Vagina (tissue), 2 donors: ENCODE data around the gene HBG1. TPM values are rescaled to one million over a fixed set of nuclear protein-coding genes. Genes with fewer than 3 reads are reported as not detected.

Experiments used
- DNase-seq, 2 donors: peaks; one replicate each; pipeline ENCODE4 v3.0.0-alpha.2; 2017; ENCODE audit errors: extremely low spot score in 2 of 2
- H3K27ac ChIP-seq: fragments of 200-600 bp; sonication (generic); one replicate; pipeline ENCODE4 v1.5.1; 2019
- H3K27me3 ChIP-seq: fragments of 200-600 bp; sonication (generic); one replicate; pipeline ENCODE4 v1.5.1; 2019
- H3K36me3 ChIP-seq, 2 donors: fragments of 200-600 bp; sonication (generic); one replicate each; pipeline ENCODE4 v1.5.1; 2017 to 2019
- H3K4me1 ChIP-seq: fragments of 200-600 bp; sonication (generic); one replicate; pipeline ENCODE4 v1.5.1; 2019
- H3K4me3 ChIP-seq, 2 donors: fragments of 200-600 bp; sonication (generic); 1 replicate in 1 of 2; 2 replicates in 1 of 2; pipeline ENCODE4 v1.5.1; 2016 to 2019
- H3K9me3 ChIP-seq: fragments of 200-600 bp; sonication (generic); one replicate; pipeline ENCODE4 v1.5.1; 2019
- CTCF ChIP-seq, 3 experiments: fragments of 450-650 bp in 2 of 3; fragments of 200-600 bp in 1 of 3; sonication (generic) in 1 of 3; IDR thresholded peaks; one replicate each; pipeline ENCODE4 v1.5.1; 2017 to 2019; ENCODE audit warnings: antibody characterized with exemption in 3 of 3, mild to moderate bottlenecking in 2 of 3, moderate library complexity in 2 of 3
- POLR2A ChIP-seq, 2 donors: fragments of 450-650 bp; IDR thresholded peaks; one replicate each; pipeline ENCODE4 v1.6.1; 2017; ENCODE audit warnings: antibody characterized with exemption in 2 of 2, mild to moderate bottlenecking in 2 of 2, moderate library complexity in 2 of 2
- POLR2AphosphoS5 ChIP-seq, 2 donors: sonication (generic); formaldehyde crosslinking; IDR thresholded peaks; one replicate each; pipeline ENCODE4 v1.9.0; 2017; ENCODE audit warnings: antibody characterized with exemption in 2 of 2, mild to moderate bottlenecking in 2 of 2, low read depth in 1 of 2; ENCODE audit not compliant: insufficient read depth in 1 of 2
- intact Hi-C: fragments of 100-400 bp; cut with DNase I; formaldehyde crosslinking; loops from one replicate; pipeline ENCODE4 v1.15.1; 2023
- total RNA-seq: library from RNA; depleted of rRNA; stranded (reverse); fragments of >200 nt; gene quantifications from one replicate; pipeline ENCODE4 v1.2.3, GENCODE V29; 2016

The HBG1 gene
- total RNA-seq, 1 donor from 2014 or later, result not detected

DNA sequence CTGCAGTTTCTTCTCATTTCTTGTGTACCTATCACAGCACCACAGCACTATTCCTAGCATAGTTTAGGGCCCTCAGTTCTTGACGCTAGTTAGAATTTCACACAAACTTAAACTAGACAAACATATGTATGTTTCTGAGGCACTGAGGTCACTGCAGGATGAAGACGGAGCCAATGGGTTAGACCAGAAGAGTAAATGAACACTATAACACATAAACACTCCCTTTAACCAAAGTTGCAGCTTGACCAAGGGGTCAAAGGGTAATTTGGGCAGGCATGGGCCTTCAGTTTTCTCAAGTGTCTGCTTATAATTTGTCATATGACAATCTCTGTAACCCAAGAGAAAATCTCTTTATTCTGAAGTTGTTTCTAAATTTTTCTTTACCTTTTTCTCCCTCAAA is 33.0 kb upstream of the HBG1 start:
- H3K9me3 ChIP-seq, result no peaks in the 10 kb centered on the region
- intact Hi-C loops, result no loop called here
- no peaks in the 10 kb centered on the region for H3K4me1 ChIP-seq
- H3K36me3 ChIP-seq, result no peaks in the 10 kb centered on the region
- no peak overlapping the region for H3K27ac ChIP-seq
- DNase-seq, result no peak
- no peak for TF ChIP-seq POLR2AphosphoS5 (IDR thresholded peaks at IDR 0.05; ENCODE audit: insufficient read depth in 1 of 2, low read depth in 1 of 2)
- TF ChIP-seq POLR2A (IDR thresholded peaks at IDR 0.05), result no peak
- no peak for TF ChIP-seq CTCF (IDR thresholded peaks at IDR 0.05)
- H3K4me3 ChIP-seq, result no peak overlapping the region
- no peaks in the 10 kb centered on the region for H3K27me3 ChIP-seq

- no peak overlapping the region for H3K4me3 ChIP-seq
- no peaks in the 10 kb centered on the region for H3K36me3 ChIP-seq
- DNase-seq, result no peak
- H3K4me1 ChIP-seq, result no peaks in the 10 kb centered on the region
- H3K9me3 ChIP-seq, result no peaks in the 10 kb centered on the region
- TF ChIP-seq CTCF (IDR thresholded peaks at IDR 0.05) (no peak), POLR2A (IDR thresholded peaks at IDR 0.05) (no peak), POLR2AphosphoS5 (IDR thresholded peaks at IDR 0.05; ENCODE audit: insufficient read depth in 1 of 2, low read depth in 1 of 2) (no peak)
- intact Hi-C loops, result no loop called here
- no peak overlapping the region for H3K27ac ChIP-seq
- H3K27me3 ChIP-seq, result no peaks in the 10 kb centered on the region
Measured at GRCh38 chr11:5281596-5281995, 31.9 kb upstream of the HBG1 start.

DNA sequence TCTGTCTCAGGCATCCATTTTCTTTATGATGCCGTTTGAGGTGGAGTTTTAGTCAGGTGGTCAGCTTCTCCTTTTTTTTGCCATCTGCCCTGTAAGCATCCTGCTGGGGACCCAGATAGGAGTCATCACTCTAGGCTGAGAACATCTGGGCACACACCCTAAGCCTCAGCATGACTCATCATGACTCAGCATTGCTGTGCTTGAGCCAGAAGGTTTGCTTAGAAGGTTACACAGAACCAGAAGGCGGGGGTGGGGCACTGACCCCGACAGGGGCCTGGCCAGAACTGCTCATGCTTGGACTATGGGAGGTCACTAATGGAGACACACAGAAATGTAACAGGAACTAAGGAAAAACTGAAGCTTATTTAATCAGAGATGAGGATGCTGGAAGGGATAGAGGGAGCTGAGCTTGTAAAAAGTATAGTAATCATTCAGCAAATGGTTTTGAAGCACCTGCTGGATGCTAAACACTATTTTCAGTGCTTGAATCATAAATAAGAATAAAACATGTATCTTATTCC is 31.0 kb upstream of the HBG1 start:
- Histone ChIP-seq H3K27me3 (no peaks in the 10 kb centered on the region), H3K4me3 (no peak overlapping the region), H3K4me1 (no peaks in the 10 kb centered on the region), H3K27ac (no peak overlapping the region), H3K9me3 (no peaks in the 10 kb centered on the region), H3K36me3 (no peaks in the 10 kb centered on the region)
- intact Hi-C loops, result no loop called here
- TF ChIP-seq POLR2AphosphoS5 (IDR thresholded peaks at IDR 0.05; ENCODE audit: insufficient read depth in 1 of 2, low read depth in 1 of 2), result no peak
- no peak for TF ChIP-seq POLR2A (IDR thresholded peaks at IDR 0.05)
- no peak for TF ChIP-seq CTCF (IDR thresholded peaks at IDR 0.05)
- DNase-seq, result no peak

DNA sequence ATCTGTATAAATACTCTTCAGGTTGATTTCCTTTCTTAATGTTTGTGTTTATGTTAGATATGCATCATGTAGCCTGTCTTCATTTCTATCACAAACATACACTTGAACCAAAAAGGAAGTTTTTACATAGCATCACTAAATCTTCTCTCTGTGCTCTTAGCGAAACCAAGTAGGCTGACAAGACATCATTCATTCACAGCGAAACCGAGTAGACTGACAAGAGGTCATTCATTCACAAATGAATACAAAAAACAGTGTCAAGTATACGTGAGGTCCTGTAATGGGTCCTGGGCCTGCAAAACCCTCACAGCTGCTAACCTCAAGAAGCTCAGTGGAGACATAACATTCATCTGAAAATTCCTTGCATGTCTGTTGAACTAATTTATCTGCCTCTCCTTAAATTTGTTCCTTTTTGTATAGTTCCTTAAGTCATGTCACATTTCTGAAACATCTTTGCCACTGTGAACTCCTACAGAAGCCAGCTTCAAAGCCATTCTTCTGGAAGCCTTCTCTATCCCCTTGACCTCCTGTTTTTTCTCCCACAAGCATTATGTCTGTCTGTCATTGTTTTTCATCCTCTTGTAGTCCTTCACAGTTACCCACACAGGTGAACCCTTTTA is 29.9 kb upstream of the HBG1 start:
- H3K4me3 ChIP-seq, result no peak overlapping the region
- intact Hi-C loops, result no loop called here
- no peaks in the 10 kb centered on the region for H3K27me3 ChIP-seq
- no peaks in the 10 kb centered on the region for H3K36me3 ChIP-seq
- TF ChIP-seq POLR2A (IDR thresholded peaks at IDR 0.05) (no peak), POLR2AphosphoS5 (IDR thresholded peaks at IDR 0.05; ENCODE audit: insufficient read depth in 1 of 2, low read depth in 1 of 2) (no peak), CTCF (IDR thresholded peaks at IDR 0.05) (no peak)
- H3K4me1 ChIP-seq, result no peaks in the 10 kb centered on the region
- no peak for DNase-seq
- H3K9me3 ChIP-seq, result no peaks in the 10 kb centered on the region
- H3K27ac ChIP-seq, result no peak overlapping the region

DNA sequence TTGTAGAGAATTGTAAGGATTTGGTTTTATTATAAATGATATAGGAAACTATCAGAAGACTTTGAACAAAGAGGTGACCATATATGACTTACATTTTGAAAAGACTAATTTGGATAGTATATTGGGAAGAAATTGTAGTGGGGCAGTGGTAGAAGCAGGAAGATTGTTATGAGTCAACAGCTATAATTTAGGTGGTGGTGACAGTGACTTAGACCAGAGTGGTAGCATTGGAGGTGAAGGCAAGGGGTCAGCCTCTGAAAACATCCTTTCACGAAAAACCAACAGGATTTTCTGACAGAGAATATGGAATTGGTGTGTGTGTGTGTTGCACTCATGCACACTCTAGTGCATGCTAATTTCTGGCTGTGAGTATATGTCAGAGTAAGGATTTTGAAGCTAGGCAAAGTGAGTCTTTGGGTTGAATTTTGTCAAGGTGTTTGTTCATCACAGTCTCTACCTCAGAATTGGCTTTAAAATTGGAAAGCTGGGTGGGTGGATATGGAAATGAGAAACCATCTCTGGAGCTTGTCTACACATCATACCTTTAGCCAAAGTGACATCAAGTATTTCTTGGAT is 28.2 kb upstream of the HBG1 start:
- no peak for DNase-seq
- no peaks in the 10 kb centered on the region for H3K36me3 ChIP-seq
- TF ChIP-seq CTCF (IDR thresholded peaks at IDR 0.05) (no peak), POLR2AphosphoS5 (IDR thresholded peaks at IDR 0.05; ENCODE audit: insufficient read depth in 1 of 2, low read depth in 1 of 2) (no peak), POLR2A (IDR thresholded peaks at IDR 0.05) (no peak)
- H3K27ac ChIP-seq, result no peak overlapping the region
- intact Hi-C loops, result no loop called here
- H3K27me3 ChIP-seq, result no peaks in the 10 kb centered on the region
- H3K4me1 ChIP-seq, result no peaks in the 10 kb centered on the region
- no peaks in the 10 kb centered on the region for H3K9me3 ChIP-seq
- H3K4me3 ChIP-seq, result no peak overlapping the region
